ENCODE measurements around the gene DAZL.

Gene DAZL

GRCh38 chr3:16559653-16560365, 45.4 kb downstream of the DAZL start:
- no peak overlapping the region for H3K4me3 ChIP-seq (ENCODE audit: control insufficient read depth, low read depth, low read length)
- TF ChIP-seq CTCF (IDR thresholded peaks at IDR 0.05; ENCODE audit: control insufficient read depth, insufficient read depth, low read depth, low read length, missing control alignments) = no peak
- no peak for DNase-seq (ENCODE audit: low read depth)

DNA sequence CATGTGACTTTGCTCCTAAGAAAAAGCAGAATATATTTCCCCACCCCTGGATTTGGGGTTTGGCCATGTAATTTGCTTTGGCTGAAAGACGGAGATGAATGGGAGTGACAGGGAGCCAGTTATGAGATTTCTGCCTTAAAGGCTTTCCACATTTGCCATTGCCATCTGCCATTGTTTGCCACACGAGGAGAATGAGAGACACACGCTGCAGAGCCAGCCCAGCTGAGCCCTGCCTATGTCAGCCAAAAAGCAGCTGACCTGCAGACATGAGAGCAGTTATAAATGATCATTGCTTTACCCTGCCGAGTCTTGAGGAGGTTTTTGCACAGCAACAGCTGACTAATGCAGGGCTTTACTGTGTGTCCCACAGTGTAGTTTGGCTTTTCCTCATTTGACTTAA, 51.1 kb downstream of the DAZL start:
- DNase-seq (ENCODE audit: low read depth) = no peak
- no peak overlapping the region for H3K4me3 ChIP-seq (ENCODE audit: control insufficient read depth, low read depth, low read length)
- TF ChIP-seq CTCF (IDR thresholded peaks at IDR 0.05; ENCODE audit: control insufficient read depth, insufficient read depth, low read depth, low read length, missing control alignments) = no peak

DNA sequence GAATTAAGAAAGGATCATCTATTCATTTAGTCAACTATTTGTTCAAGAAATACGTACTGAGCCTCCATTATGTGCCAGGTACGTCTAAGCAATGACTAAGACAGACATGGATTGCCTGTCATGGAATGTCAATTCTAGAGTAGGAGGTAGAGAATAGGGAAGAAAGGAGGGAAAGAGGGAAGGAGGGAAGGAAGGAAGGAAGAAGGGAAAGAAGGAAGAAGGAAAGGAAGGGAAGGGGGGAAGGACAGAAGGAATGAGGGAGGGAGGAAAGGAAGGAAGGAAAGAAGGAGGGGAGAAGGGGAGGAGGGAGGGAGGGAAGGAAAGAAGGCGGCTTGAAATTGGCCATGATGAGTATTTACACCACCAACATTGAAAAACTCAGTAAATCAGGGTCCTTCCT, 52.5 kb downstream of the DAZL start:
- DNase-seq (ENCODE audit: low read depth) = no peak
- no peak for TF ChIP-seq CTCF (IDR thresholded peaks at IDR 0.05; ENCODE audit: control insufficient read depth, insufficient read depth, low read depth, low read length, missing control alignments)
- H3K4me3 ChIP-seq (ENCODE audit: control insufficient read depth, low read depth, low read length) = no peak overlapping the region

DNA sequence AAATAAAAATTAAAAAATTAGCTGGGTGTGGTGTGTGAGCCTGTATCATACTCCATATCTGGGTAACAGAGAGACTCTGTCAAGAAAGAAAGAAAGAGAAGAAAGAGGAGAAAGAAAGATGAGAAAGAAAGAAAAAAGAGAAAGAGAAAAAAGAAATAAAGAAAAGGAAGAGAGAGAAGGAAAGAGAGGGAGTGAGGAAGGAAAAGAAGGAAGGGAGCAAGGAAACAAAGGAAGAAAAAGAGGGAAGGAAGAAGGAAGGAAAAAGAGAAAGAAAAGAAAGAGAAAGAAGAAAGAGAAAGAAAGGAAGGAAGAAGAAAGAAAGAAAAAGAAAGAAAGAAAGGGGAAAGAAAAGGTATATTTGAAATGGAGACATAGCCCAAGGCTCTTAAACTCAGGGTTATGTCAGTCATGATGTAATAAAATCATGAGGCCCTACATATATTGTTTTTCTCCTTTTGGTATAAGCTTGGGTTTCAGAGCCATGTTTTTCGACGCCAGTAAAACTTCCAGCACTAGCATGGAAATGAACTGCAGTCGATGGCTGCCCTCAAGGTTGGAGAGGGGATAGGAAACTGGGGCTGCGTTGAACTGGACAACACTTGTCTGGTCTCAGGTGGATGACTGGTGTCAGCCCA, 53.8 kb downstream of the DAZL start:
- TF ChIP-seq CTCF (IDR thresholded peaks at IDR 0.05; ENCODE audit: control insufficient read depth, insufficient read depth, low read depth, low read length, missing control alignments) = no peak
- no peak for DNase-seq (ENCODE audit: low read depth)
- no peak overlapping the region for H3K4me3 ChIP-seq (ENCODE audit: control insufficient read depth, low read depth, low read length)

GRCh38 chr3:16550676-16551341, 54.4 kb downstream of the DAZL start:
- DNase-seq (ENCODE audit: low read depth) = peak; percentile 62
- no peak overlapping the region for H3K4me3 ChIP-seq (ENCODE audit: control insufficient read depth, low read depth, low read length)
- TF ChIP-seq CTCF (IDR thresholded peaks at IDR 0.05; ENCODE audit: control insufficient read depth, insufficient read depth, low read depth, low read length, missing control alignments) = peak; percentile 80

- no peak overlapping the region; the same call in none of the 2 replicates for H3K4me3 ChIP-seq (ENCODE audit: control insufficient read depth, low read depth, low read length)
- no peak for TF ChIP-seq CTCF (IDR thresholded peaks at IDR 0.05; ENCODE audit: control insufficient read depth, insufficient read depth, low read depth, low read length, missing control alignments)
- DNase-seq (ENCODE audit: low read depth) = no peak
Observed at GRCh38 chr3:16550305-16550675, 54.9 kb downstream of the DAZL start.
